Liver (tissue), 3 donors: ENCODE data around the gene HMG20B.

Experiments used
- CTCF ChIP-seq: fragments of 150-350 bp; IDR thresholded peaks from 2 replicates; pipeline ENCODE4 v1.5.1; 2017; ENCODE audit warnings: improper control_type of control experiment, low read depth, low read length; ENCODE audit not compliant: missing input control
- EGR1 ChIP-seq, 2 donors: IDR thresholded peaks; 2 replicates each; pipeline ENCODE4 v1.6.1; 2016 to 2018; ENCODE audit warnings: antibody characterized with exemption in 2 of 2, low read depth in 2 of 2
- FOXA1 ChIP-seq: IDR thresholded peaks from 2 replicates; pipeline ENCODE4 v1.6.1; 2016; ENCODE audit warnings: antibody characterized with exemption
- HNF4G ChIP-seq: IDR thresholded peaks from 2 replicates; pipeline ENCODE4 v1.6.1; 2016; ENCODE audit warnings: antibody characterized with exemption
- JUND ChIP-seq, 2 donors: IDR thresholded peaks; 2 replicates each; pipeline ENCODE4 v1.6.1; 2016; ENCODE audit warnings: antibody characterized with exemption in 2 of 2
- RAD21 ChIP-seq, 2 donors: IDR thresholded peaks; 2 replicates each; pipeline ENCODE4 v1.6.1; 2016; ENCODE audit warnings: antibody characterized with exemption in 2 of 2, mild to moderate bottlenecking in 2 of 2
- REST ChIP-seq: IDR thresholded peaks from 2 replicates; pipeline ENCODE4 v1.6.1; 2016; ENCODE audit warnings: antibody characterized with exemption, mild to moderate bottlenecking
- TAF1 ChIP-seq: conservative IDR thresholded peaks from 2 replicates; pipeline ENCODE4 v1.6.1; 2016; ENCODE audit warnings: antibody characterized with exemption, mild to moderate bottlenecking
- YY1 ChIP-seq: IDR thresholded peaks from 2 replicates; pipeline ENCODE4 v1.6.1; 2016; ENCODE audit warnings: antibody characterized with exemption, mild to moderate bottlenecking
- TF ChIP-seq, protein P1 (sequence below): IDR thresholded peaks from 2 replicates; pipeline ENCODE4 v1.6.1; 2016; ENCODE audit warnings: antibody characterized with exemption
- donor health status: healthy.
- donor health status: healthy.

- TF ChIP-seq RAD21 (IDR thresholded peaks at IDR 0.05) (peak in 1 of 2 donors; percentile 39), CTCF (peak; percentile 23), HNF4G (no peak), FOXA1 (no peak), YY1 (no peak), TAF1 (no peak), JUND (IDR thresholded peaks at IDR 0.05) (no peak), EGR1 (IDR thresholded peaks at IDR 0.05; ENCODE audit: low read depth in 2 of 2) (no peak), REST (no peak)
- TF ChIP-seq, protein P1, sequence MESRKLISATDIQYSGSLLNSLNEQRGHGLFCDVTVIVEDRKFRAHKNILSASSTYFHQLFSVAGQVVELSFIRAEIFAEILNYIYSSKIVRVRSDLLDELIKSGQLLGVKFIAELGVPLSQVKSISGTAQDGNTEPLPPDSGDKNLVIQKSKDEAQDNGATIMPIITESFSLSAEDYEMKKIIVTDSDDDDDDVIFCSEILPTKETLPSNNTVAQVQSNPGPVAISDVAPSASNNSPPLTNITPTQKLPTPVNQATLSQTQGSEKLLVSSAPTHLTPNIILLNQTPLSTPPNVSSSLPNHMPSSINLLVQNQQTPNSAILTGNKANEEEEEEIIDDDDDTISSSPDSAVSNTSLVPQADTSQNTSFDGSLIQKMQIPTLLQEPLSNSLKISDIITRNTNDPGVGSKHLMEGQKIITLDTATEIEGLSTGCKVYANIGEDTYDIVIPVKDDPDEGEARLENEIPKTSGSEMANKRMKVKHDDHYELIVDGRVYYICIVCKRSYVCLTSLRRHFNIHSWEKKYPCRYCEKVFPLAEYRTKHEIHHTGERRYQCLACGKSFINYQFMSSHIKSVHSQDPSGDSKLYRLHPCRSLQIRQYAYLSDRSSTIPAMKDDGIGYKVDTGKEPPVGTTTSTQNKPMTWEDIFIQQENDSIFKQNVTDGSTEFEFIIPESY, result no peak
Observed at GRCh38 chr19:3547301-3547731, 25.4 kb upstream of the HMG20B start.
